ENCODE results near the gene DMBT1.

Gene DMBT1

DNA sequence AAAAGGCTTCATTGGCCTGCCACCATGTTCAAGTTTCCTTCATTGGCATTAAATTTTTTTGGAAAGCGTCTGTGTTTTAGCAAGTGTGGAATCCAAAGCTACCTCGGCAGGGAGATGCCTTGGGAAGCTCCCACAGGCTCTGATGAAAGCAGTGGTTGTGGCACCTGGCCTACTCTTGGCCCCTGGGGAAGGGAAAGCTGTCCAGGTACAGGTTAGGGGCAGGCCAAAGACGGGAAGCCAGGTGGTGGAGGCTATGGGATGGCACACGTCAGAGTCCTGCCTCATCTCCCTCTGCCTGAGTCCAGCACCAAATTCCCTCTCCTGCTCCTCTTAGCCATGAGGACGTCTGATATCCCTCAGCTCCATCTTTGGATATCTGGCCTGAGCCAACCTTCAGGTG is 89.3 kb downstream of the DMBT1 start:
- DNase-seq: no peak

DNA sequence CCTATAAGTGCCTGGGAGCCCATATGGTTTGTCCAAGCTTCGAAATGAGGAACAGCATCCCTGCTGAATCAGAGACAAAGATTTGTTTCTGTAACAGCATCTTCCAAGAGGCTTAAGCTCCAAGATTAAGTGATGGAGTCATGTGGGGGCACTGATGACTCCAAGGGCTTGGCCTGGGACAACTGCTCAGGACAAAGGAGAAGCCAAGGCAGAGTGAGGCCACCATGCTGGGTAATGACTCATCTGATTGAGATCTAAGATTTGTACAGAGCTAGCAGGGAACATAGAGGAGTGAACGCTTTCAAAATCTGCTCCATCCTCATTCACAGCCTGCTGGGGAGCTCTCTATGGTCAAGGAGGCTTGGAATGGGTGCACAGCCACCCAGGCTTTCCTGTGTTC is 89.8 kb downstream of the DMBT1 start:
- DNase-seq: no peak

DNA sequence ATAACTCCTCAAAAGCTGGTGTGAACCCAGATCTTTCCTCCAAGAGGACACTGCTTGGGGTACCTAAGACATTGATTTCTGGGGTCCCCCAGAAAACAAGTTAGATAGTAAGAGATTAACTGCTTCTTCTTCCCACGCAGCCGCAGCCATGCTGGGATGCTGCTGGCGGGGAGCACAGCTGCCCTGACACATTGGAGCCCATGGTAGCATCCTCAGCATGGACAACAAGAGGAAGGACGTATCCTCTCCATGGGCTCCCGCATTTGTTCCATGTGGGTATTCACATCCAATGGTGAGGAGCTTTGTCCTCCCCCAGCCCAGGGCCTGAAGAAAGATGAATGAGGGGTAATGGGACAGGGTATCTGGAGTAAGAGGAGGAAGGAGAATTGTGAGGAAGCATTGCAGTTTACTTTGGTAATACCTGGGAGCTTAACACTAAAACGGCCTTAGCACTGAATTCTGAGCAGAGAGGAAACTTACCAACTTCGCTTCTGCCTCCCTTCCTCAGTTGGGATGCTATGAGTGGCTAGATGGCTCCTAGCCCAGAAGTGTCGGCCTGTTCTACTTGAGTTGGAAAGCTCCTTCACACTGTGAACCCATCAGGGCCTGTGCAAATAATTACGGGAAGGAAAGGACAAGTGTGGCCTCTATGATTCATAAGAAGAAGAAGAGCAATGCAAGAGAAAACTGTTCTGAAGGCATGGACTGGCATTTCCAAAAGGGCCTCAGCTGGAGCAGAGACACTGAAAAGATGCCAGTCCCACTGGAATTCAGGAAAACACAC is 95.2 kb downstream of the DMBT1 start:
- no peak for DNase-seq

DNA sequence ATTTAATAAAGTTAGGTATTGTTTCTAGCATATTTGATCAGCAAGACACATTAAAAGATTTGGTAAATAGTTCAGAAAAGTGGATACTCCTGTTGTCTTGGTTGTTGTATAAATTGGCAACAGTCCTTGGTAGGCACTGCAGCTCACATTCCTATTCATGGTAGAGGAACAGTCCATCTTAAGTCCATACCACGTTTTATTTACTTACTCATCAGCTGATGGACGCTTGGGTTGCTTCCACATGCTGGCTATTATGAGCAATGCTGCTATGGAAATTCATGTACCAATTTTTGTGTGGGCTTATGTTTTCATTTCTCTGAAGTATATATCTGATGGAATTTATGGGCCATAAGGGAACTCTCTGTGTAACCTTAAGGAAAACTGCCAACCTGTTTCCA is 95.8 kb downstream of the DMBT1 start:
- DNase-seq: no peak

DNA sequence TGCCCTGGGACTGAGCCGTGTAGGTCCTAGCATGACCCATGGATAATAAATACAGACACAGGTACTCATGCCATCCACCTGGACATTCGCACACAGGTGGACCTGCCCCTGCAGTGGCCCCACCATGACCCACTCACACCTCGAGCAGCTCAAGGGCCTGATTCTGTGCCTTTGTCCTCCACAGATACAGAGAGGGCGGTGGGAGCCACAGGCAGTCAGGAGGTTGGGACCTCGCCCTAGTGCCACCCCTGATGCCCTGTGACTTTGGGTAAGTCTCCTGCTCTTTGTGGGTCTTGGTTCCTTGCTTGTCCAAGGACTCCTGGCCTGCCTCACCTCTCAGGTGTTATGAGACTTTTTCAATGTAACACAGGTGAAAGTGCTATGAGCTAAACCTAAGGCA is 96.2 kb downstream of the DMBT1 start:
- DNase-seq: no peak

DNA sequence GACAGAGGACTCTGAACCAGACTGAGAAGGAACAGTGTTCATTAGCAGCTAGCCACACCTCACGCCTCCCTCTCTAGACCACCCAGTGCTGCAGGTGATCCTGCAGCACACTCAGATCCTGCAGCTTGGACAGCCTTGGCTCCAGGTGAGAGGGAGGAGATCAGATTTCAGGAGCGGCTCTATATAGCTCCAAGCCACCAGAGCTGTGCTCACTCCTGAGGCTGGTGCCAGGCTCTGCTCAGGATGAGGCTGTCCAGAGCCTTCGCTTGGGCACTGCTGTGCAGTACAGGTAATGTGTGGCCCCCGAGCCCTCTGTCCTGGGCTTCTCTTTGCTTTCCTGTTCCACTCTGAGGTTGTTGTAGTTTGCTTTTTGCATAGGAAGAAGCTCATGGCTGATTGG is 96.7 kb downstream of the DMBT1 start:
- DNase-seq: no peak

DNA sequence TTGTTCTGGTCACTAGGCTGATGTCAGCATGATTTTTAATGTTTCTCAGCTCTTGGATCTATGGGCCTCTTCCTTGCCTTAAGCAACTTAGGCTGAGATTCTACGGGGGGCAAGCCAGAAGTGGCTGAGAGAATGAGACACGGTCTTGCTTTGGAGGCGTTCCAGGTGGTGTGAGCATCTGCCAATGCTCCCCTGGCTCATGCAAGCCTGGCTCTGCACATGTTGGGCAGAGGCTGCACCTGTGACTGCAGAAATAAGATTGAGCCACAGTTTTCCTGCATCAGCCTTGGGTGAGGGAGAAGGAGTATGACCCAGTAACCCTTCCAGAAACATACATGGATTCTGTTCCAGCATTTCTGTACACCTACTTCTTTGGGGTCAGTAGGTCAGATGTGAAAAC is 97.2 kb downstream of the DMBT1 start:
- no peak for DNase-seq

DNA sequence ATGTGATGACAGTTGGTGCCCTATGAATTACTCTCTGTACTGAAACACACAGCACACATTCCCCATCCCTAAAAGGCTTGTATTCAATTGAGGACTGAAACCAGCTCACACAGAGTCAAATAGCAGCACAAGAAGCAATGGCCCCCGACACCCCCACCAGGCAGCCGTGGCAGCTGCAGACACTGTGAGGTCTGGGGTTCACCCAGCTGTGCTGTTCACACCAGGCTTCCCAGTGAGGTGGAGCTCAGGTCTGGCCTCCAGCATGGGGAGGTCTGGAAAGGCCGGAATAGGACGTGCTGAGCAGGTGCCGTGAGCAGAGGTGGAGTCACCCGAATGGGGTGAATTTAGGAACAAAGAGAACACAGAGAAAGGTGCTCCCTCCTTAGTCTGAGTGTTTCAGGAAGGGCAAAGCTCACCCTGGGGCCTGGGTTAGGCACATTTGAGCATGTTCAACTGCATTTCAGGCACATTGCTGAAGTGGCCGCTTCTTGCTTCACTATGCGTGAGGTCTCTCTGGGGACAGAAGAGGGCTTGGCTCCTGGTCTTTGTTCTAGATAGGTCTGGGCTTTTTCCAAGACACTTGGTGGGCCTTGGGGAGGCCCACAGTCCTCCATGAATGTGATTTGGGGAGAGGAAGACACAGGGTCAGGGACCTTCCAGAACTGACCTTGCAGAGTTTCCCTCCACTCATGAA is 97.9 kb downstream of the DMBT1 start:
- DNase-seq: no peak

DNA sequence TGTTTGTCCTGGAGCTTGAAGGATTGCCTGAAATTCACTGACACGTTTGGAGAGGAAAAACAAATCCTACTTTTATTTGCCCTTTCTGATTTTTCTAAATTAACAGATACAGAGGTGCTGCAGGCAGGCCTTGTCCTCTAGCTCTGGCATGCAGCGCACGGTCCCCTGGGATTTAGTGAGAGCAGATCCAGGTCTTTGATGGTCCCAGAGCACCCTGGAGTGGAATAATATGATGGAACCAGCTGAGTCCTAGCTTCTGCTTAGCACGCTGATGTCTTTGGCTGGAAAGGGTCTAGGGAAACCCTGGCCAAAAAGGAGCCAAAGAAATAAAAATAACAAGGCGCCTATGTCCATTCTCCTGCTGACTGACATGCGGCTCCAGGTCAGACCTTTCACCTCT is 98.6 kb downstream of the DMBT1 start:
- no peak for DNase-seq

DNA sequence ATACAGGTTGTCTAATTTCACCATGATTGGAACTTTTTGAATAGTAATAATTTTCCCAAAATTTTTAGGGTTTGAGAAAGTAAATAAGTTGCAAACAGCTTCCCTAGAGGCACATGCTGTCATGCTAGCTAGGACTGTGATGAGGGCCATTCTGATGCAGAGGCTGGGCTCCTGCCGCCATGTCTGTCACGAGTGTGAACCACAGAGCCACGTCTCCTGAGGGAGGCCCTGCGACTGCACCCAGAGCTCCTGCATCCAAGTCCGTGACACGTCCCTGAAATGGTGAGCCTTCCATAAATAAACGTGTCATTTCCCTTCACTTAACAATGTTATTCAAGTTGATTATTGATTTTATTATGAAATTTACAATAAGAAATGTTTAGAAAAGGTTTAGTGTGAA is 99.1 kb downstream of the DMBT1 start:
- DNase-seq: no peak

DNA sequence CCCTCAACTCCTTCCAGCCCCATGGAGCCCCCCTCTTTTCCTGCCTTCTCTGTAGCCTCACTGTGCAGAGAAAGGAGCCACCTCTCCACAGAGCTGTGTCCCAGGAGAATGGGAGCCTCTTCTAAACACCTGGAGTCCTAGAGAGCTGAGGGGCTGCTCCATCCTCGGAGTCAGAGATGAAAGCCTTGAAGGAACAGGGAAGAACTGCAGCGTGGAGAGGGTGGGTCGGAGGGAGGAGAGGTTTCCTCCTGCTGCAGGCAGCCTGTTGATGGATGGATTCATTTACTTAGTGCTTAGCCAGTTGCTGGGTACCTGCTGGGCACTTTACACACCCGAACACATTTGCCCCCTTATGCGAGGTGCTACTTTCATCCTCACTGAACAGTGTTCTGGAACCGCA is 100.1 kb downstream of the DMBT1 start:
- DNase-seq: no peak

DNA sequence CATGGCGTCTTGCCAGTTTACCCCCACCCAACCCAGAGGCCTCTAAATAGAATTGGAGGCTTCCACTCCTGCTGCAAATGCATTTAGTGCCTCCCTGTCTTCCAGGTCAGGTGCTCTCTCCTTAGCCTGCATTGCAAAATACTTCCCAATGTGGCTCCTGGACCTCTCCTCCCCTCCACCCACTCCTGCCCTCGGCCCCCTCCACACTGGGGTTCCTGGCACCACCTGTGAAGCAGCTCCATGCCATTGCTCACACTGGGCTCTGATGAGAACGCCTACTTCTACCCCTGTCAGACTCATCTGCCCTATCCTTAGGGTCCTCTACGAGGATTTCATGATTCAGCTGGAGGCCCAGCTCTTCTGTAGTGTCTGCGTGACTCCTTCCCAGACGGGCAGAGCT is 101.7 kb downstream of the DMBT1 start:
- no peak for DNase-seq

DNA sequence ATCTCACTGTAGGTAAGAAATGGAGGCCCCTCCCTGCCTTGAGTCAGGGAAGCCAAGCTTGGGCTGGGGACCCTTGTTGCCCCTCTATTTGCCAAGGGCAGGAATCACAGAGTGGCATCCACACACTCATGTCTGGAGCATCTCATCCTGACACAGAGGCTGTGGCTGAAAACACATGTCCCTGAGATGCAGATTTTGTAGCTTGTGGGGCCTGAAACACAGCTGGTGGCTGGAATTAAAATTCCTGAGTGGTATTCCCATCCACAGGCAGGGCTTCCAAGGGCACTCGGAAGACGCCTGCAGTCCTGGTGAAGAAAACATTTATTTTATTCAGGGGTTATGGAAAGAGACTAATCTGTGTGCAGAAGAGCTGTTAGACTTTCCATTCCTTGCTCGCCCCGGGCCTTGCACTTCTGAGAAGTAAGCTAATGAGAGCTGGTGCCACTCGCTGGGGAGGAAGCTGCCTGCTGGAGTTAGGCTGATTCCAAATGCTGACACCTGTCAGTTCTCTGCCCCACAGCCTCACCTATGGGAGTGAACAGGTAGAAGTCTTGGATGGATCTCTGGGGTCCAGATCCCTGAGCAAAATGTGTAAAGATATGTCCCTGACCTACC is 103.1 kb downstream of the DMBT1 start:
- DNase-seq: no peak

DNA sequence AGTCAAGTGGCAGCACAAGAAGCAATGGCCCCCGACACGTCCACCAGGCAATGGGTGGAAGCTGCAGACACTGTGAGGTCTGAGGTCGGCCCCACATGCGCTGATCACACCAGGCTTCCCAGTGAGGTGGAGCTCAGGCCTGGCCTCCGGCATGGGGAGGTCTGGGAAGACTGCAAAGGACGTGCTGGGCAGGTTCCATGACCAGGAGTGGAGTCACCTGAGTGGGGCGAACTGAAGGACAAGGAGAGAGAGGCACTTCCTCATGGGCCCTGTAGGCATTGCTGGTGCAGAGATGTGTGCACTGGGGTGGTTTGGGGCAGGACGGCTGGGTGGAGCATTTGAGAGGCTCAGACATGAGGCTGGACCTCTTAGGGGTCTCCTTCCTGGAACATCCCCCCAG is 103.9 kb downstream of the DMBT1 start:
- DNase-seq: no peak

DNA sequence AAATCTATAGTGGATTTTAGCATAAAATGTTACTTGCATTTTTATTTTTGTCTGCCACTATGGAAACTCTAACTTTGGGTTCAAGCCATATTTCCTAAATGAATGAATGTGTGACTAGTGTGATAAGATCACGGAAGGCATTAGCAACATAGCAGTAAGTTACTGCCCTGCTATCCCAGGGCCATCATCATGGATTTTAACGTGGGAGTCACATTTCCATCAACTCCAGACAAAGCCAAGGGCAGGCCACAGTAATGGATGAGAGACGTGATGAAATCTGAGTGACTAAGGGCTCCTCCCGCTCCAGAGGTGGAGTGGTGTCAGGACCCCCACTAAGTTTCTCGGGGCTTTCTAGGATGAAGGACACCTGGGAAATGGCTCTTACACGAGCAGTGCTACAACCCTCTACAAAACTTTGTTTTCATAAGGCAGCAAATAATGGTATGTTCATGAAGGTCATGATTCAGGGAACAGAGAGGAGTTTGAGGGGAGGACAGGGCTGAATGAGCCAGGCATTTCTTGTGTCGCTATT is 104.8 kb downstream of the DMBT1 start:
- no peak for DNase-seq

DNA sequence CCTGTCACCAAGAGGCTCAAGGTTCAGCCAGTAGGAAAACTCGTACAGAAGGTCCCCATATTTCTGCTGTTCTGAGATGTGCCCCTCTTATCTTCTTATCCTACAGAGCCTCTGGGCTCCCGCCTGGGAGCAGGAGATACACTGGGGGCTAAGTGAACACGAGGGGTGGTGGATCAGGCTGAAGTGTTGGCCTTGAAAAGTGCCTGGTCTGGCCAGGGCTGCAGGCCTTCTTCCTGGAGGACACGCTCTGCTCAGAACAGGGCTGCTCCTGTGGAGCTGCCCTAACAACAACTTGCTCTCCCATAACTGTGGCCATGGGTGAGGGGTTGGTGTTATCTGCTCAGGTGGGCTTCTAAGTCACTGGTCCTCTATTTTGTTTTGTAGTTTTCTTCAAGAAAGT is 105.4 kb downstream of the DMBT1 start:
- DNase-seq: no peak

DNA sequence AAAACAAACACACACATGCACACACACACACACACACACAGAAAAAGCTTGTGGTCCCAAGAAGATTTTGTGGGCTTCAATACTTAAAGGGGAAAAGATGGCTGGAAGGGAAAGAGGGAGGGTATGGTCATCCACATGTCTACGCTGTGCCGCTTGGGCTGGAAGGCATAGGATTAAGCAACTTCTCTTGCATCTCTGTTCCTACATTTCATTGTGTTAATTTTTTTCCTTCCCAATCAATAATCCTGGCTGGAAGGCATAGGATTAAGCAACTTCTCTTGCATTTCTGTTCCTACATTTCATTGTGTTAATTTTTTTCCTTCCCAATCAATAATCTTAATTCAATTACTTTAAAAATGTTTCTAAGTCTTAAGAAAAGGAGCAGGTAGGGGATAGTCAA is 108.5 kb downstream of the DMBT1 start:
- DNase-seq: no peak

DNA sequence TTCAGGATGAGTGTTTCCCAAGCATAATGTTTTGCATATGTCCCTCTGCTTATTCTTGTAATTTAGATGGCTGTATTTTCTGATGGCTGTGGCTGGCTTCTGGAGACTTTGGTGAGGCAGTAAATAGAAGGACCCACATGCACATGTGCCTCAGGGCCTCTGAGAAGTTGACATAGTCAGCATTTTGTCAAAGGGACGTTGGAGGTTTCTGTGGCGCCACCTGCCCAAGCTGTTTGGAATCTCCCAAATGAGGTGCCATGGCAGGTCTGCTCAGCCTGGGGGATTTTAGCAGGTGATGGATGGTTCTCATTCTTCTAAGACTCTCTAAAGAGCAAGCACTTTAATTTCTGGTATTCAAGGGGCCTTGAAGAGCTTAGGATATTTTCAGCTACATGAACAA is 109.3 kb downstream of the DMBT1 start:
- DNase-seq: no peak

DNA sequence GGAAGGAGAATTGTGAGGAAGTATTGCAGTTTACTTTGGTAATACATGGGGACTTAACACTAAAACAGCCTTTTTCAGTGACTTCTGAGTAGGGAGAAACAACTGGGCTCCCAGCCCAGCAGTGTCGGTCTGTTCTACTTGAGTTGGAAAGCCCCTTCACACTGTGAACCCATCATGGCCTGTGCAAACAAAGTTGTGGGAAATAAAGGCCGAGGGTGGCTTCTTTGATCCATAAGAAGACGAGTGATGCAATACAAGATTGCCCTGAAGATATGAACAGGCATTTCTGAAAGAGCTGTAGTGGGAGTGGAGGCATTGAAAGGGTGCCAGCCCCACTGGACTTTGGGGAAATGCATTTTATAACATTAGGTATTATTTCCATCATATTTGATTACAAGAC is 110.8 kb downstream of the DMBT1 start:
- no peak for DNase-seq

DNA sequence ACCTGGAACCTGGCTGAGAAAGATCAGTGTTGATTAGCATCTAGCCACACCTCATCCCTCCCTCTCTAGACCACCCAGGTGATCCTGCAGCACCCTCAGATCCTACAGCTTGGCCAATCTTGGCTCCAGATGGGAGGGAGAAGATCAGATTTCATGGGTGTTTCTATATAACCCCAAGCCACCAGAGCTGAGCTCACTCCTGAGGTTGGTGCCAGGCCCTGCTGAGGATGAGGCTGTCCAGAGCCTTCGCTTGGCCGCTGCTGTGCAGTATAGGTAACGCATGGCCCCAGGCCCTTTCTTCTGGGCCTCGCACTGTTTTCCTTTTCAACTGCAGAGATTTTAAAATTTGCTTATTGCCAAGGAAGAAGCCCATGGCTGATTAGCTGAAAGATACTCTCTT is 112.1 kb downstream of the DMBT1 start:
- no peak for DNase-seq

DNA sequence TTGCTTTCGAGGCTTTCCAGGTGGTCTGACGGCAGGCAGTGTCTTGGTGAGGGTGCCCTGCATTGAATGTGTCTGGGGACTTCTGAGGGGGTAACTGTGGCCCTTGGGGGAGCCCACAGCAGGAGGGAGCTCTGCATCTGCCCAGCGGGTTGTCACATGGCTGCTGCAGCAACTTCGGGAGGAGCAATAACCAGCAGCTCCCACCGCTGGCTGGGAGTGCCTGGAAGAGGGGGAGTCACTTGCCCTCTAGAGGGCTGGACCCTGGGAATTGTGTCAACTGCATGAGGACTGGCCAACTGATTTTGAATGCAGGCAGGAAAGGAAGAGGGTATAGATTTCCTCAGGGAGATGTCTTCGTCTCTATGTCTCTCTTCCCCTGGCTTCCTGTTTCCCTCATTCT is 112.7 kb downstream of the DMBT1 start:
- no peak for DNase-seq

DNA sequence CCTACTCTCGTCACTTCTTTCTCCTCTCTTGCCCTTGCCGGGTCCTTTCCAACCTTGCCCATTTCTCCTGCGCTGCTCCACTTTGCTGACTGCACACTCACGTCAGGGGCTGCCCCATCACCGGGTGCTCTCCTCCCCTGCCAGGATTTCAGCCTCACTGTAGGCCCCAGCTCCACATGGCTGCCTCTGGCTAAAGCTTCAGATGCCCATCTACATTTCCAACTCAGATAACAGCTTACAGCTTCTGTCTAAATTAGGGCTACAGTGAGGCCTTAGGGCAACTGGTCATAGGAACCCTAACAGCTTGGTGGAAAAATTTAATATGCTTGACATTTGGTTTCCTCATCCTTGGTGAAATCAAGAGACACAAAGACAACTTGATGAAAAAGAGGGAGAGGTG is 113.2 kb downstream of the DMBT1 start:
- no peak for DNase-seq

DNA sequence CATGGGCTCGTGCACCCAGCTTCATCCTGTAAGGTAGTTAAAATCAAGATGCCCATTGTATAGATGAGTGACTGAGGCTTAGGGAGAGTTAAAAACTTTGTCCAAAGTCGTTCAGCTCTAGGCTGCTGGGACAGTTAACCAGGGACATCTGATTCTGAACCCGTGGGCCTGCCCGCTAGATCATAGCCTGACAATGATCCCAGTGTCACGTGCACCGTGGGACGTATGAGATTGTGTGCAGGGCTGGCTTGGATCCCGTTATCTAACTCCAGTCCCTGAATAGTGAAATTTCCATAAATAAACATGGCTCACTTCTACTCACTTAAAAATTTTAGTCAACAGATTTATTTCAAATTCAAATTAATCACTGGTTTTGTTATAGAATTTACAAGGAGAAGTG is 114.2 kb downstream of the DMBT1 start:
- no peak for DNase-seq

DNA sequence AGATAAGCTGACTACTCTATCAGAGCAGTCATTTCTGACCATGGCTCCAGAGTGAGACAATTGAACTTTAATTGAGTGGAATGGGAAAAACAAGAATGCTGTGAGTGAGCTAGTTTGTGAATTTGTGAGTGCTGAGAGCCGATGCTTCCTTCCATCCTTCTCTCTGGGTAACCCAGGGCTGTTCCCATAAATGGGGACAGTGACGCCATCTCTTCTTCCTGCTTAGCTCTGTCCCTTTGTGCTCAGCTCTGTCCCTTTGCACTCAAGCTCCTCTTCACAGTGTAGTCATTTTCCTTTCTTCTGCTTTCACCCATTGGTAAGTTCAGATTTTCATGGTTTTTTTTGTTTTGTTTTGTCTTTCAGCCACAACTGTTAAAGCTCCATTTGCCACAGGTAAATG is 114.7 kb downstream of the DMBT1 start:
- DNase-seq: no peak
